K562 (cell line): Measurements from ENCODE around the gene TMEM14C. TPM values are rescaled to one million over a fixed set of nuclear protein-coding genes. Genes with fewer than 3 reads are reported as not detected.
A peak's percentile ranks its signal among the peaks of the same experiment; 100 is the strongest.

ENCODE experiments used
- ATAC-seq: fragments of 200-7000 bp; cut with Tn5 transposase; 3 replicates; pipeline ENCODE4 v1.9.1; 2020; ENCODE audit warnings: moderate library complexity
- BruUV-seq: library from RNA; stranded (reverse); fragments of 400-500 nt; replicated peaks from 2 replicates; lab custom pipeline; 2021; lab: Mats Ljungman, UMichigan
- CTCF ChIA-PET: fragments of 300-600 bp; formaldehyde crosslinking; extraction: SDS; loops from one replicate; lab custom pipeline; 2021; ENCODE audit warnings: low intra/inter-chr PET ratio; lab: Yijun Ruan, JAX
- POLR2A ChIA-PET: fragments of 300-600, 350-650 bp; sonication (Branson Sonifier 250); formaldehyde crosslinking; extraction: SDS; loops from one replicate; lab custom pipeline; 2021; ENCODE audit warnings: antibody characterized with exemption, inconsistent platforms; lab: Yijun Ruan, JAX
- DNase-seq, 4 experiments: peaks; one replicate each; pipeline versions ENCODE4 v3.0.0 to v3.0.0-alpha.2; 2011 to 2018; ENCODE audit warnings: low spot score in 3 of 4, mixed read lengths in 3 of 4; ENCODE audit errors: extremely low read depth in 1 of 4
- FAIRE-seq: peaks from 2 replicates; lab custom pipeline; 2011; peaks lifted over from hg19 to GRCh38; lab: Jason Lieb, UNC
- H2AFZ ChIP-seq: 2 replicates; pipeline ENCODE4 v1.6.0; 2011; ENCODE audit warnings: low read depth, low read length, control low read depth, inconsistent platforms
- H3K27ac ChIP-seq: fragments of 200-600 bp; 3 replicates; pipeline ENCODE4 v1.8.0; 2011; ENCODE audit warnings: low read depth, mild to moderate bottlenecking, control low read depth, inconsistent platforms, low read length, moderate library complexity, mixed read lengths; ENCODE audit errors: extremely low read depth
- H3K27me3 ChIP-seq, 2 experiments: fragments of 300-600 bp in 1 of 2; 2 replicates in 1 of 2; 3 replicates in 1 of 2; pipeline versions ENCODE4 v1.6.0 to v1.8.0; 2011; ENCODE audit warnings: inconsistent platforms in 2 of 2, low read length in 2 of 2, mild to moderate bottlenecking in 1 of 2, mixed read lengths in 1 of 2, moderate library complexity in 1 of 2; ENCODE audit not compliant: control insufficient read depth in 2 of 2, insufficient read depth in 2 of 2
- H3K36me3 ChIP-seq: fragments of 300-600 bp; 3 replicates; pipeline ENCODE4 v1.8.0; 2011; ENCODE audit warnings: mild to moderate bottlenecking, low read length, inconsistent platforms; ENCODE audit not compliant: control insufficient read depth, insufficient read depth
- H3K4me1 ChIP-seq, 2 experiments: fragments of 200-600 bp in 1 of 2; replicated peaks in 1 of 2; 2 replicates in 1 of 2; 3 replicates in 1 of 2; pipeline versions ENCODE4 v1.5.1 to v1.8.0; 2011; ENCODE audit warnings: inconsistent platforms in 2 of 2, low read length in 2 of 2, mild to moderate bottlenecking in 1 of 2, mixed read lengths in 1 of 2, moderate library complexity in 1 of 2; ENCODE audit not compliant: control insufficient read depth in 2 of 2, insufficient read depth in 2 of 2
- H3K4me2 ChIP-seq: 2 replicates; pipeline ENCODE4 v1.6.1; 2011; ENCODE audit warnings: low read length, control low read depth, inconsistent platforms, mixed read lengths; ENCODE audit not compliant: insufficient read depth
- H3K4me3 ChIP-seq: fragments of 200-600 bp; sonication (generic), shearing (Covaris generic); 2 replicates; pipeline ENCODE4 v1.5.1; 2016; ENCODE audit warnings: control low read depth, inconsistent platforms
- H3K79me2 ChIP-seq: fragments of 200-600 bp; 3 replicates; pipeline ENCODE4 v1.8.0; 2011; ENCODE audit warnings: low read length, inconsistent platforms; ENCODE audit not compliant: control insufficient read depth, insufficient read depth
- H3K9ac ChIP-seq, 2 experiments: 2 replicates each; pipeline versions ENCODE4 v1.6.0 to v1.6.1; 2011; ENCODE audit warnings: low read depth in 2 of 2, low read length in 2 of 2, control low read depth in 1 of 2, inconsistent platforms in 1 of 2, mild to moderate bottlenecking in 1 of 2, mixed read lengths in 1 of 2; ENCODE audit not compliant: insufficient read depth in 1 of 2
- H3K9me1 ChIP-seq: one replicate; pipeline ENCODE4 v1.6.0; 2011; ENCODE audit warnings: inconsistent platforms, mild to moderate bottlenecking, low read length, moderate library complexity; ENCODE audit not compliant: control insufficient read depth, insufficient read depth
- H3K9me3 ChIP-seq: replicated peaks from 2 replicates; pipeline ENCODE4 v1.5.1; 2011; ENCODE audit warnings: low read depth, low read length, inconsistent platforms; ENCODE audit not compliant: control insufficient read depth, insufficient read depth
- H4K20me1 ChIP-seq: replicated peaks from 2 replicates; pipeline ENCODE4 v1.6.1; 2011; ENCODE audit warnings: low read length, inconsistent platforms, mixed read lengths; ENCODE audit not compliant: control insufficient read depth, insufficient read depth
- CC2D1A ChIP-seq: fragments of 450-650 bp; IDR thresholded peaks from 2 replicates; pipeline ENCODE4 v1.6.1; 2017; ENCODE audit warnings: mild to moderate bottlenecking
- DEAF1 ChIP-seq: fragments of 450-650 bp; formaldehyde crosslinking; IDR thresholded peaks from 2 replicates; pipeline ENCODE4 v1.4.0; 2020; ENCODE audit warnings: mild to moderate bottlenecking, moderate library complexity
- ZBTB1 ChIP-seq: sonication (generic); formaldehyde crosslinking; IDR thresholded peaks from 2 replicates; pipeline ENCODE4 v1.8.1; 2023; ENCODE audit warnings: missing genetic modification reagents, low read depth, mild to moderate bottlenecking, borderline replicate concordance
- ZBTB33 ChIP-seq: sonication (generic); formaldehyde crosslinking; IDR thresholded peaks from 2 replicates; pipeline ENCODE4 v1.8.1; 2023; ENCODE audit warnings: mild to moderate bottlenecking, missing genetic modification reagents
- WGBS: fragments of 100-300 bp; shearing (Covaris generic); methylation state at CpG from one replicate; pipeline ENCODE4 v1.1.6; 2016; ENCODE audit warnings: low coverage, mixed read lengths; ENCODE audit not compliant: insufficient coverage; ENCODE audit errors: missing lambda C conversion rate; 5-methylcytosine and 5-hydroxymethylcytosine counted together
- in situ Hi-C: fragments of 300-500 bp; cut with MboI; formaldehyde crosslinking; loops from 4 replicates; pipeline ENCODE4 v1.15.0; 2018; ENCODE audit warnings: inconsistent platforms, mixed read lengths
- intact Hi-C: fragments of 100-400 bp; cut with micrococcal nuclease; formaldehyde crosslinking; loops from 2 replicates; pipeline ENCODE4 v1.14.2; 2022
- polyA plus RNA-seq, 8 experiments: library from polyadenylated mRNA; depleted of rRNA in 4 of 8; stranded (reverse) in 5 of 8; unstranded in 3 of 8; fragments of >200 nt; fragmentation: Nextera tagmentation in 2 of 8; fragmentation: Illumina TruSeq in 1 of 8; extraction: Ambion mirVana in 2 of 8; extraction: Trizol in 1 of 8; gene quantifications; 2 replicates each; pipeline versions ENCODE4 v1.2.1 to v1.2.3, GENCODE V29; 2011 to 2014; ENCODE audit warnings: inconsistent platforms in 1 of 8, missing spikeins in 1 of 8
- total RNA-seq, 7 experiments: library from RNA; depleted of rRNA in 6 of 7; stranded (reverse); fragments of >200 nt in 6 of 7; fragmentation: Illumina TruSeq in 2 of 7; extraction: Trizol in 2 of 7; gene quantifications; 2 replicates each; pipeline versions ENCODE4 v1.2.1 to v1.2.3, GENCODE V29; 2011 to 2021; ENCODE audit warnings: low replicate concordance in 1 of 7
- TF ChIP-seq, protein P1 (sequence below): fragments of 450-650 bp; IDR thresholded peaks from 2 replicates; pipeline ENCODE4 v1.6.1; 2016; ENCODE audit warnings: mild to moderate bottlenecking

The TMEM14C gene
- total and polyA plus RNA-seq, 9 of the 15 experiments (the other 6 are each of a cell fraction or from before 2014, with no cell fraction given) = 151 to 496 (median 263) TPM

DNA sequence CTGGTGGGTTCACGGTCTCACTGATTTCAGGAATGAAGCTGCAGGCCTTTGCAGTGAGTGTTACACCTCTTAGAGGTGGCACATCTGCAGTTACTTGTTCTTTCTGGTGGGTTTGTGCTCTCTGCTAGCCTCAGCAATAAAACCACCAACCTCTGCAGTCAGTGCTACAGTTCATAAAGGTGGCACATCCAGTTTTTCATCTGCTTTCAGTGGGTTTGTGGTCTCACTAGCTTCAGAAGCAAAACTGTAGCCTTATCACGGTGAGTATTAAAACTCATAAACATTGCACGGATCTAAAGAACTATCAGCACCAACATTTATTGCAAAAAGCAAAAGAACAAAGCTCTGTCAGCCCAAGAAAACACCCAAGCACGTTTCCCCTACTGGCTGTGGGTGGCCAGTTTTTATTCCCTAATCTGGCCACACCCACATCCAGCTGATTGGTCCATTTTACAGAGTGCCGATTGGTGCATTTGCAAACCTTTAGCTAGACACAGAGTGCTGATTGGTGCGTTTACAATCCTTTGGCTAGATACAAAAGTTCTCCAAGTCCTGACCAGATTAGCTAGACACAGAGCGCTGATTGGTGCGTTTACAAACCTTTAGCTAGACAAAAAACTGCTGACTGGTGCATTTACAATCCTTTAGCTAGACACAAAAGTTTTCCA, 3.4 kb upstream of the TMEM14C start (continued):
- TF ChIP-seq, protein P1, sequence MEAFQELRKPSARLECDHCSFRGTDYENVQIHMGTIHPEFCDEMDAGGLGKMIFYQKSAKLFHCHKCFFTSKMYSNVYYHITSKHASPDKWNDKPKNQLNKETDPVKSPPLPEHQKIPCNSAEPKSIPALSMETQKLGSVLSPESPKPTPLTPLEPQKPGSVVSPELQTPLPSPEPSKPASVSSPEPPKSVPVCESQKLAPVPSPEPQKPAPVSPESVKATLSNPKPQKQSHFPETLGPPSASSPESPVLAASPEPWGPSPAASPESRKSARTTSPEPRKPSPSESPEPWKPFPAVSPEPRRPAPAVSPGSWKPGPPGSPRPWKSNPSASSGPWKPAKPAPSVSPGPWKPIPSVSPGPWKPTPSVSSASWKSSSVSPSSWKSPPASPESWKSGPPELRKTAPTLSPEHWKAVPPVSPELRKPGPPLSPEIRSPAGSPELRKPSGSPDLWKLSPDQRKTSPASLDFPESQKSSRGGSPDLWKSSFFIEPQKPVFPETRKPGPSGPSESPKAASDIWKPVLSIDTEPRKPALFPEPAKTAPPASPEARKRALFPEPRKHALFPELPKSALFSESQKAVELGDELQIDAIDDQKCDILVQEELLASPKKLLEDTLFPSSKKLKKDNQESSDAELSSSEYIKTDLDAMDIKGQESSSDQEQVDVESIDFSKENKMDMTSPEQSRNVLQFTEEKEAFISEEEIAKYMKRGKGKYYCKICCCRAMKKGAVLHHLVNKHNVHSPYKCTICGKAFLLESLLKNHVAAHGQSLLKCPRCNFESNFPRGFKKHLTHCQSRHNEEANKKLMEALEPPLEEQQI = peak; percentile 31; the same call in 1 of the 2 replicates

GRCh38 chr6:10719964-10720264, 3.0 kb upstream of the TMEM14C start:
- BruUV-seq = no TSS peak
- no peak for ATAC-seq
- Histone ChIP-seq H3K36me3 (peaks cover 3% of the 10 kb centered on the region; the same call in 1 of the 3 replicates), H3K9me1 (no peaks in the 10 kb centered on the region), H3K4me2 (no peak overlapping the region), H3K79me2 (peaks cover 22% of the 10 kb centered on the region), H4K20me1 (no peaks in the 10 kb centered on the region), H3K4me3 (no peak overlapping the region), H3K9ac (no peak overlapping the region), H3K27ac (no peak overlapping the region), H3K9me3 (peaks cover 13% of the 10 kb centered on the region), H3K4me1 (peaks cover 22 to 24% of the 10 kb centered on the region in 2 experiments), H3K27me3 (no peaks in the 10 kb centered on the region), H2AFZ (no peak overlapping the region)
- TF ChIP-seq DEAF1 (no peak), ZBTB33 (CRISPR knock-in tag) (peak; percentile 67), CC2D1A (0 out of 2 replicates have a peak, but pooled peaks have one; percentile 0), ZBTB1 (no peak)
- ChIA-PET POLR2A (interaction anchor here (0.9 kb wide), 1 partner anchor 13 kb away, joined by 3 read pairs; no protein-coding TSS in a partner anchor), CTCF (no interaction called here)
- in situ Hi-C loops = no loop called here
- intact Hi-C loops = no loop called here
- 85% methylated on average over 10 of the region's 21 CpGs for WGBS
- FAIRE-seq = no peak
- no peak for DNase-seq
